ENCODE data around the gene OAS2.

Gene OAS2

GRCh38 chr12:112969547-112970306 is 8.6 kb upstream of the OAS2 start:
- no peaks in the 10 kb centered on the region for H3K27me3 ChIP-seq (ENCODE audit: control insufficient read depth, insufficient read depth, low read length)
- no peak overlapping the region for H3K9ac ChIP-seq (ENCODE audit: low read length)
- H3K27ac ChIP-seq (ENCODE audit: low read depth, low read length): no peak overlapping the region
- no peaks in the 10 kb centered on the region for H3K9me3 ChIP-seq (ENCODE audit: control insufficient read depth, insufficient read depth, low read depth, low read length)
- no peak overlapping the region for H3K4me3 ChIP-seq (ENCODE audit: low read depth, low read length)
- H3K36me3 ChIP-seq (ENCODE audit: control insufficient read depth, insufficient read depth, low read length): no peaks in the 10 kb centered on the region
- no peaks in the 10 kb centered on the region for H3K4me1 ChIP-seq (ENCODE audit: control insufficient read depth, insufficient read depth, low read length)

GRCh38 chr12:112970391-112970790 is 7.9 kb upstream of the OAS2 start:
- H3K27ac ChIP-seq (ENCODE audit: low read depth, low read length): no peak overlapping the region
- H3K9ac ChIP-seq (ENCODE audit: low read length): no peak overlapping the region
- no peaks in the 10 kb centered on the region for H3K4me1 ChIP-seq (ENCODE audit: control insufficient read depth, insufficient read depth, low read length)
- H3K36me3 ChIP-seq (ENCODE audit: control insufficient read depth, insufficient read depth, low read length): no peaks in the 10 kb centered on the region
- H3K27me3 ChIP-seq (ENCODE audit: control insufficient read depth, insufficient read depth, low read length): no peaks in the 10 kb centered on the region
- H3K9me3 ChIP-seq (ENCODE audit: control insufficient read depth, insufficient read depth, low read depth, low read length): no peaks in the 10 kb centered on the region
- H3K4me3 ChIP-seq (ENCODE audit: low read depth, low read length): no peak overlapping the region

DNA sequence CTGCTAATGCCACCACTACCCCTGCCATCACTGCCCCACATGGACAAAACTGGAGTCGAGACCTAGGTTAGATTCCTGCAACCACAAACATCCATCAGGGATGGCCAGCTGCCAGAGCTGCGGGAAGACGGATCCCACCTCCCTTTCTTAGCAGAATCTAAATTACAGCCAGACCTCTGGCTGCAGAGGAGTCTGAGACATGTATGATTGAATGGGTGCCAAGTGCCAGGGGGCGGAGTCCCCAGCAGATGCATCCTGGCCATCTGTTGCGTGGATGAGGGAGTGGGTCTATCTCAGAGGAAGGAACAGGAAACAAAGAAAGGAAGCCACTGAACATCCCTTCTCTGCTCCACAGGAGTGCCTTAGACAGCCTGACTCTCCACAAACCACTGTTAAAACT is 7.1 kb upstream of the OAS2 start:
- no peak overlapping the region for H3K4me3 ChIP-seq (ENCODE audit: low read depth, low read length)
- H3K9me3 ChIP-seq (ENCODE audit: control insufficient read depth, insufficient read depth, low read depth, low read length): no peaks in the 10 kb centered on the region
- no peaks in the 10 kb centered on the region for H3K36me3 ChIP-seq (ENCODE audit: control insufficient read depth, insufficient read depth, low read length)
- no peaks in the 10 kb centered on the region for H3K4me1 ChIP-seq (ENCODE audit: control insufficient read depth, insufficient read depth, low read length)
- H3K27me3 ChIP-seq (ENCODE audit: control insufficient read depth, insufficient read depth, low read length): no peaks in the 10 kb centered on the region
- H3K27ac ChIP-seq (ENCODE audit: low read depth, low read length): no peak overlapping the region
- no peak overlapping the region for H3K9ac ChIP-seq (ENCODE audit: low read length)

DNA sequence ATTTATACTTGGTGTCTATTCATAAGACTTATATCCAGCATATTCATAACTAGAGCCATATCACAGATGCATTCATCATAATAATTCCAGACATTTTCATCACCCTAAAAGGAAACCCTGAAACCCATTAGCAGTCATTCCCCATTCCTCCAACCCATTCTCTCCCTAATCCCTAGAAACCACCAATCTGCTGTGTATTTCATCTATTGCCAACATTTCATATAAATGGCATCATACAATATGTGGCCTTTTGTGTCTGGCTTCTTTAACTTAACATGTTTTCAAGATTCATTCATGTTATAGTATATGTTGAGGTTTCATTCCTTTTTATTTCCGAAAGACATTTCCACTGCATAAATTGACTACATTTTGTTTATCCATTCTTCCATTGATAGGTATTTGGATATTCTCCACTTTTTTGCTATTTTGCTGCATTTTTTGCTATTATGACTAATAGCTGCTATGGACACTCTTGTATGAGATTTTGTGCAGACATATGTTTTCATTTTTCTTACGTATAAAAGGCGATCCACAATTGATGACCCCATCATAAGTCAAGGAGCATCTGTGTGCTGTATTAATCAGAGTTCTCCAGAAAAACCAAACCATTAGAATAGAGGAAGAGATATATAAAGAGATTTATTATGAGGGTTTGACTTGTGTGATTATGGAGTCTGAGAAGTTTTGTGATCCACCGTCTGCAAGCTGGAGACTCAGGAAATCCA is 5.1 kb upstream of the OAS2 start:
- Histone ChIP-seq H3K36me3 (ENCODE audit: control insufficient read depth, insufficient read depth, low read length) (no peaks in the 10 kb centered on the region), H3K9ac (ENCODE audit: low read length) (no peak overlapping the region), H3K27me3 (ENCODE audit: control insufficient read depth, insufficient read depth, low read length) (no peaks in the 10 kb centered on the region), H3K27ac (ENCODE audit: low read depth, low read length) (no peak overlapping the region), H3K4me1 (ENCODE audit: control insufficient read depth, insufficient read depth, low read length) (no peaks in the 10 kb centered on the region; the same call in 1 of the 2 replicates), H3K9me3 (ENCODE audit: control insufficient read depth, insufficient read depth, low read depth, low read length) (no peaks in the 10 kb centered on the region), H3K4me3 (ENCODE audit: low read depth, low read length) (no peak overlapping the region)

- Histone ChIP-seq H3K27me3 (ENCODE audit: control insufficient read depth, insufficient read depth, low read length) (no peaks in the 10 kb centered on the region), H3K27ac (ENCODE audit: low read depth, low read length) (no peak overlapping the region), H3K9ac (ENCODE audit: low read length) (no peak overlapping the region), H3K36me3 (ENCODE audit: control insufficient read depth, insufficient read depth, low read length) (no peaks in the 10 kb centered on the region), H3K4me3 (ENCODE audit: low read depth, low read length) (no peak overlapping the region), H3K4me1 (ENCODE audit: control insufficient read depth, insufficient read depth, low read length) (no peaks in the 10 kb centered on the region; the same call in 1 of the 2 replicates), H3K9me3 (ENCODE audit: control insufficient read depth, insufficient read depth, low read depth, low read length) (no peaks in the 10 kb centered on the region)
Measured at GRCh38 chr12:112973818-112974231, 4.5 kb upstream of the OAS2 start.

DNA sequence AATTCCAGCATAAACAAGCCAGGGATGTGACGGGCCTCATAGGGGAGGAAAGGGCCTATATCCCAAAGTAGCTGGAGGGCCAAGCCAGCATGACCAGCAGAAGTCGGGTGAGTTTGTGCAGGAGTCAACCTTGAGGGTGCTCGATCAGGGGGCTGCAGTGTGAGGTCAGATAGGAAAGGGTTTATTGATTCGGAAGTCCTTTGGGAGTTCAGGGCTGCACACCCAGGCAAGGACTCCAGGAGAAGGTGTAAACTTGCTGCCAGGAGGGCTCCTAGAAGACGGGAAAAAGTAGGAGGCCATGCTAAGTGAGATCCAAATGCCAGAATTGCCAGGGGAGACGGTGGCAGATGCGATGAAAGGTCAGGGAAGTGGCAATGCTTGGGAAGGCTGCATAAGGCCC is 3.4 kb upstream of the OAS2 start:
- Histone ChIP-seq H3K36me3 (ENCODE audit: control insufficient read depth, insufficient read depth, low read length) (no peaks in the 10 kb centered on the region), H3K9ac (ENCODE audit: low read length) (no peak overlapping the region), H3K4me1 (ENCODE audit: control insufficient read depth, insufficient read depth, low read length) (no peaks in the 10 kb centered on the region; the same call in 1 of the 2 replicates), H3K9me3 (ENCODE audit: control insufficient read depth, insufficient read depth, low read depth, low read length) (no peaks in the 10 kb centered on the region), H3K27ac (ENCODE audit: low read depth, low read length) (no peak overlapping the region), H3K4me3 (ENCODE audit: low read depth, low read length) (no peak overlapping the region), H3K27me3 (ENCODE audit: control insufficient read depth, insufficient read depth, low read length) (no peaks in the 10 kb centered on the region)

DNA sequence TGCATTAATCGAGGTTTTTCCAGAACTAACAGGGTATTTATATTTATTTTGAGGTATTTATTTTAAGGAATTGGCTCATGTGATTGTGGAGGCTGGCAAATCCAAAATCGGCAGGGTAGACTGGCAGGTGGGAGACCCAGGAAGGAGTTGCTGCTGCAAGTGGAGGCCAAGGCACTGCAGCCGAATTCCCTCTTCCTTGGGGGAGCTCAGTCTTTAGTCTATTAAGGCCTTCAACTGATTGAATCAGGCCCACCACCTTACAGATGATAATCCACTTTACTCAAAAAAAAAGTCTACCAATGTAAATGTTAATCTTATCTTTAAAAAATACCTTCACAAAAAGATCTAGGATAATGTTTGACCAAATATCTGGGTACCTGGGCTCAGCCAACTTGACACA is 1.2 kb upstream of the OAS2 start:
- Histone ChIP-seq H3K27me3 (ENCODE audit: control insufficient read depth, insufficient read depth, low read length) (no peaks in the 10 kb centered on the region), H3K36me3 (ENCODE audit: control insufficient read depth, insufficient read depth, low read length) (no peaks in the 10 kb centered on the region), H3K9ac (ENCODE audit: low read length) (no peak overlapping the region)

GRCh38 chr12:112977641-112978040 is 678 bp upstream of the OAS2 start:
- Histone ChIP-seq H3K27me3 (ENCODE audit: control insufficient read depth, insufficient read depth, low read length) (no peaks in the 10 kb centered on the region), H3K9me3 (ENCODE audit: control insufficient read depth, insufficient read depth, low read depth, low read length) (no peaks in the 10 kb centered on the region), H3K4me3 (ENCODE audit: low read depth, low read length) (no peak overlapping the region), H3K36me3 (ENCODE audit: control insufficient read depth, insufficient read depth, low read length) (no peaks in the 10 kb centered on the region), H3K9ac (ENCODE audit: low read length) (no peak overlapping the region), H3K27ac (ENCODE audit: low read depth, low read length) (no peak overlapping the region), H3K4me1 (ENCODE audit: control insufficient read depth, insufficient read depth, low read length) (no peaks in the 10 kb centered on the region; the same call in 1 of the 2 replicates)

More for the DNA sequence above, 1.2 kb upstream of the OAS2 start:
- H3K4me3 ChIP-seq (ENCODE audit: low read depth, low read length): no peak overlapping the region
- no peak overlapping the region for H3K27ac ChIP-seq (ENCODE audit: low read depth, low read length)
- no peaks in the 10 kb centered on the region; the same call in 1 of the 2 replicates for H3K4me1 ChIP-seq (ENCODE audit: control insufficient read depth, insufficient read depth, low read length)
- no peaks in the 10 kb centered on the region for H3K9me3 ChIP-seq (ENCODE audit: control insufficient read depth, insufficient read depth, low read depth, low read length)

DNA sequence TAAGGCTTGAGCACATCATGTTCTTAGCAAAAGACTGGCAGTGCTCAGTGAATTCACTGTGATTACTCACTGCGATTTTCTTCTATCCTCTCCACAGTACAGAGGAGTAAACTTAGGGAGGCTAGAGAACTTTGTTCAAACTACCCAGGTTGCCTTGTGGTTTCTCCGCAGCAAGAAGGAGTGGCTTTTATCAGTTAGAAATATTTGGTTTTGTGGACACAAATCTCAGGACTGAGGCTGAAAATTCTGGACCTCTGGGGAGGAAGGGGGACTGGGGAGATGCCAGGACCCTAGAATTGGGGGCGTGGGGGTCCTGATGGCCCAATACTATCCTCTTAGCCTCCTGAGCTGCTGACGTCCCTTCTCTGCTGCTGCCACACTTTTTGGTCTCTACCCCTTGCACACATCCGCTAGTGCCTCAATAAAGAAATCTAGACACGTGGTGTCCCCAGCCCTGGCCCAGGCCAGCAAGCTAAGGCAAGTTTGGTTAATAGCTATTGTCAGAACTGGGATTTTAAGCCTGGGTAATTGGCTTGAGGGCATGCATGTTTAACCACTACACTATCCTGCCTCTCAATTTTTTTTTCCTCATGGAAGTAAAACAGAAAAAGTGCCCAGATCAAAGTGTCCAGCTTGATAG is 842 bp downstream of the OAS2 start:
- Histone ChIP-seq H3K27ac (ENCODE audit: low read depth, low read length) (no peak overlapping the region), H3K4me3 (ENCODE audit: low read depth, low read length) (no peak overlapping the region), H3K36me3 (ENCODE audit: control insufficient read depth, insufficient read depth, low read length) (no peaks in the 10 kb centered on the region), H3K4me1 (ENCODE audit: control insufficient read depth, insufficient read depth, low read length) (no peaks in the 10 kb centered on the region; the same call in 1 of the 2 replicates), H3K9me3 (ENCODE audit: control insufficient read depth, insufficient read depth, low read depth, low read length) (no peaks in the 10 kb centered on the region), H3K9ac (ENCODE audit: low read length) (no peak overlapping the region), H3K27me3 (ENCODE audit: control insufficient read depth, insufficient read depth, low read length) (no peaks in the 10 kb centered on the region)

DNA sequence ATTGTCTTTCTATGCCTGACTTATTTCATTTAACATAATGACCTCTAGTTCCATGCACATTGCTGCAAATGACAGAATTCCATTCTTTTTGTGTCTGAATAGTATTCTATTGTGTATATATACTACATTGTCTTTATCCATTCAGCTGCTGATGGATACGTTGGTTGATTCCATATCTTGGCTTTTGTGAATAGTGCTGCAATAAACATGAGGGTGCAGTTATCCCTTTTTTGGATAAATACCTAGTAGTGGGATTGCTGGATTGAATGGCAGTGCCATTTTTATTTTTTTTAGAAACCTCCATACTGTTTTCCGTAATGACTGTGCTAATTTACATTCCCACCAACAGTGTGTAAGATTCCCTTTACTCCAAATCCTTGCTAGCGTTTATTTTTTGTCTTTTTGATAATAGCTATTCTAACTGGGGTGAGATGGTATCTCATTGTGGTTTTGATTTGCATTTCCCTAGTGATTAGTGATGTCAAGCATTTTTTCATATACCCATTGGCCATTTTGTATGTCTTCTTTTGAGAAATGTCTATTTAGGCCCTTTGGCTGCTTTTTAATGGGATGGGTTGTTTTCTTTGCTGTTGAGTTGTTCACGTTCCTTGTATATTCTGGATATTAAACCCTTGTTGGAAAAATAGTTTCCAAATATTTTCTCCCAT is 2.3 kb downstream of the OAS2 start:
- H3K9ac ChIP-seq (ENCODE audit: low read length): no peak overlapping the region
- H3K27me3 ChIP-seq (ENCODE audit: control insufficient read depth, insufficient read depth, low read length): no peaks in the 10 kb centered on the region
- no peak overlapping the region for H3K4me3 ChIP-seq (ENCODE audit: low read depth, low read length)
- H3K27ac ChIP-seq (ENCODE audit: low read depth, low read length): no peak overlapping the region
- H3K9me3 ChIP-seq (ENCODE audit: control insufficient read depth, insufficient read depth, low read depth, low read length): peaks cover 5% of the 10 kb centered on the region
- H3K36me3 ChIP-seq (ENCODE audit: control insufficient read depth, insufficient read depth, low read length): no peaks in the 10 kb centered on the region
- H3K4me1 ChIP-seq (ENCODE audit: control insufficient read depth, insufficient read depth, low read length): no peaks in the 10 kb centered on the region; the same call in 1 of the 2 replicates

Measured in HUES6 (cell line).